ENCODE data around the gene SLC17A8.
"Not testable (repeated sequence)": the region's sequence is repeated elsewhere in the genome, so short reads cannot be mapped to it uniquely, and the experiment has no call there.

The SLC17A8 gene

GRCh38 chr12:100356644-100357223, at the start of gene SLC17A8:
Gene SLC17A8, plus strand, starts transcription at chr12:100357074. Its CDS starts 318 bp downstream, at chr12:100357392.
- no peak for DNase-seq

GRCh38 chr12:100308138-100308537, 48.7 kb upstream of the SLC17A8 start:
- not testable (repeated sequence) for DNase-seq

- DNase-seq, result no peak
These were observed 45.6 kb upstream of the SLC17A8 start for GRCh38 chr12:100311317-100311716.

- no peak for DNase-seq
These were observed 39.5 kb upstream of the SLC17A8 start for GRCh38 chr12:100317371-100317770.

GRCh38 chr12:100324498-100324897, 32.4 kb upstream of the SLC17A8 start:
- no peak for DNase-seq

GRCh38 chr12:100326208-100326607, 30.7 kb upstream of the SLC17A8 start:
- no peak for DNase-seq

GRCh38 chr12:100329800-100330199, 27.1 kb upstream of the SLC17A8 start:
- no peak for DNase-seq

GRCh38 chr12:100331871-100332270, 25.0 kb upstream of the SLC17A8 start:
- DNase-seq, result no peak

- DNase-seq, result no peak
These were observed 24.0 kb upstream of the SLC17A8 start for GRCh38 chr12:100332852-100333251.

GRCh38 chr12:100337299-100337698, 19.6 kb upstream of the SLC17A8 start:
- no peak for DNase-seq

- DNase-seq, result no peak
These were observed 19.1 kb upstream of the SLC17A8 start for GRCh38 chr12:100337727-100338126.

GRCh38 chr12:100339071-100339470, 17.8 kb upstream of the SLC17A8 start:
- no peak for DNase-seq

GRCh38 chr12:100342897-100343296, 14.0 kb upstream of the SLC17A8 start:
- DNase-seq, result not testable (repeated sequence)

- not testable (repeated sequence) for DNase-seq
These were observed 12.5 kb upstream of the SLC17A8 start for GRCh38 chr12:100344351-100344750.

- DNase-seq, result no peak
These were observed 11.7 kb upstream of the SLC17A8 start for GRCh38 chr12:100345020-100345767.

GRCh38 chr12:100346660-100347059, 10.2 kb upstream of the SLC17A8 start:
- no peak for DNase-seq

GRCh38 chr12:100348657-100349454, 8.0 kb upstream of the SLC17A8 start:
- peak; percentile 29 for DNase-seq

- DNase-seq, result no peak
These were observed 2.4 kb downstream of the SLC17A8 start for GRCh38 chr12:100359248-100359647.

GRCh38 chr12:100359822-100360221, 2.9 kb downstream of the SLC17A8 start:
- DNase-seq, result no peak

GRCh38 chr12:100360450-100360849, 3.6 kb downstream of the SLC17A8 start:
- no peak for DNase-seq

GRCh38 chr12:100364324-100364723, 7.5 kb downstream of the SLC17A8 start:
- DNase-seq, result no peak

- DNase-seq, result no peak
These were observed 8.5 kb downstream of the SLC17A8 start for GRCh38 chr12:100365411-100365810.

GRCh38 chr12:100368066-100368465, 11.2 kb downstream of the SLC17A8 start:
- DNase-seq, result no peak

GRCh38 chr12:100371146-100371545, 14.3 kb downstream of the SLC17A8 start:
- no peak for DNase-seq

Measured in RPMI8226 (cell line).